GM18505 (cell line): Measurements from ENCODE around the gene KCNH5.

Experiments used
- ATAC-seq: cut with Tn5 transposase; IDR thresholded peaks from one replicate; pipeline ENCODE4 v1.9.1; 2021; ENCODE audit not compliant: unreplicated experiment
- POLR2A ChIP-seq: IDR thresholded peaks from 4 replicates; pipeline ENCODE4 v1.6.1; 2011; ENCODE audit warnings: borderline replicate concordance; ENCODE audit not compliant: insufficient read depth, insufficient read length; ENCODE audit errors: extremely low read depth

Gene KCNH5

DNA sequence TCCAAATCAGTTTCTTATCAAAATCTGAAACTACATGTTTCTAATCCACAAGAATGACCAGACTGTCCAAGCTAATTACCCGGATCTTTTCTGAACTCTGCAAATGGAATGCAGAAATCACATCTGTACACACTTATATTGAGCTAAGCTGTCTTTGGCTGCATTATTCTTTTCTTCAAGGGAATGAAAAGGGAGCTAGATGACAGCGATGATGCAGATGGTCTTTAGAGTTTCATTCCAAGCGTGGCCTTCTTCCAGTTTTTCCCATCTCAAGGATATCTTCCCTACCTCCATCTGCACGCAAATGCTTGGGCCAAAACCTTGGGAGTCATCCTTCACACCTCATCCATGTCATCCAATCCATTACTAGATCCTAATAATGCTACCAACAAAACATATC, 12.6 kb downstream of the KCNH5 start:
- no peak for ATAC-seq
- no peak for TF ChIP-seq POLR2A

DNA sequence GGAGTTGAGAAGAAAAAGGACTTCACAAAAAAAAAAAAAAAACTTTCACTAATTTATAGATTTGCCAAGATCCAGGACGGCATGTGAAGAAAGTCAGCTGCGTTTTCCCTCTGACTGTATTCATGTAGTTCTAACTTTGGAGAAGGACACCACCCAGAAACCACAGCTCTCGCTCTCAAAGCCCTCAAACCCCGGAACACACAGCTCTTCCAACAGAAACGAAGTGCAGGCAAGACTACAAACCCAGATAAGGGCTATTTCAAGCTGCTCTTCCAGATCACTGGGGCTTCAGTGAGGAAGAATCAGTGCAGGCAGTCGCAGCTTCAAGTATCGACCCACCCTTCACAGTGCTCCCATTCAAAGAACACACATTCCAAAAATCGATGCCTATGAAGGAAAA, 13.2 kb downstream of the KCNH5 start:
- no peak for ATAC-seq

GRCh38 chr14:63030113-63030512, 15.1 kb downstream of the KCNH5 start:
- ATAC-seq = no peak
- TF ChIP-seq POLR2A = no peak

More for the DNA sequence above, 13.2 kb downstream of the KCNH5 start:
- TF ChIP-seq POLR2A = no peak

DNA sequence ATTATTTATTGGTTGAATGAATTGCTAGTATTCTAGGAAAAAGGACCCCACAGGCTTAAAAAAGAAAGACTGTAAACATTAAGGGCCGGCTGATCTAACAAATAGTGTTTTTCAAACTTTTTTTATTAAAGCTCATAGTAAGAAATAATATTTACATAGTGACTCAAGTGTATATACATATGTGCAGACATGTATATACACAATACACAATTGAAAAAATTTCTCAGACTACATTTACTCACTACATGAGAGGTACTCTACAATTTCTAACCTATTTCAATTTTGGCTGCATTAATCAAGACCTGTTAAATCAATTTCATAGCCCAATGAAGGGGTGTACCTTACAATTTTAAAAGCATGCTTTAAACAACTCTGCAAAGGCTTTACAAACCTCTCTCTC, 17.5 kb downstream of the KCNH5 start:
- no peak for TF ChIP-seq POLR2A
- ATAC-seq = no peak

GRCh38 chr14:63026491-63026890, 18.8 kb downstream of the KCNH5 start:
- no peak for ATAC-seq
- TF ChIP-seq POLR2A = no peak

DNA sequence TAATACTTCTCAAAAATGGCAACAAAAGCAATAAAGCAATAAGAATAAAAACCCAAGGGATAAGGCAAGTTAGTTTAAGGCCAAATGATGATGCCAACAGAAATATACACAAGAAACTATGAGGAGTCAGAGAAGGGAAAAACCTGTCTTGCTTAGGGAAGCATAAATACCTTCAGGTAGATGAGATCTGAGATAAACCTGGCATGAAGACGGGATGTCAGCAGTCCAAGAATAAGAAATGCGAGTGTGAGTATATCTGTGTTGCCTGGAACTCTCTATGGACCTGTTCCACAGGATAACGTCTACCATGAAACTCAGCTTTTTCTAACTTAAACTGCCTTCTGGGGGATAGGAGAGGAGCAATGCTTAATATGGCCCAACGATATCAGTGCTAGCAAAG, 30.6 kb downstream of the KCNH5 start:
- no peak for ATAC-seq
- TF ChIP-seq POLR2A = no peak

DNA sequence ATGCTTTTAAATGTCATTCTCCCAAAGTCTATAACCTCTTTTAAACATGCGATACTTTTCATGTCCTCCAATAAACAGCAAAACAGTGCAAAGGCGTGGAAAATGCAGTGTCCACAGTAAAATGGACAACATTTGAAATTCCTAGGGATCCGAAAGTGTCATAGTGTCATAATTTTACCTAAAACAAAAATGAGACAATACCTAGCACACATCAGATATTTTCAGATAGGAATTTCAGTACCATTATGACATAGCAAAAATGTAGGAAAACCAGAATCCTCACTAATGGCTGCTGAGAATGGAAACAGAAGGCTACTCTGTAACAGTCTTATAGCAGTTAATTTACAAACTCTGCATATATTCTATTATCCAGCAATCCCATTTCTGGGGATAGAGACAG, 33.1 kb downstream of the KCNH5 start:
- no peak for TF ChIP-seq POLR2A
- ATAC-seq = no peak

DNA sequence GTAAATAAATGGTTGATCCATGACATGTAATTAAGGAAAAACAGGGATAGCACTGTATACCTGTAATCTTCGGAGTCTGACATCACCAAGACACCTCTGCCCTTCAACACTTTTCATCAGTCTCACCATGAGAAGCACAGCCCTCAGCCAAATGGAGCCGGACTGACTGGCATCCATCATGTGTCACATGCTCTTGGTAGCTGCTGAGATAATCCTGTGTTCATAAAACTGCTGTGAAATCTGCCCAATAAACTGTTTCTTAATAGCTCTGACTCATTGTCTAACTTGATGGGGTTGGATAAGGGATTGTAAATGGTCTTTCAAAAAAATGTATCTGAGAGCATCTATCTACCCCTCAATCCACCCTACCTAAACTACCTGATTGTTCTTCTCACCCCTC, 33.6 kb downstream of the KCNH5 start:
- no peak for ATAC-seq
- TF ChIP-seq POLR2A = no peak

GRCh38 chr14:63009495-63009894, 35.8 kb downstream of the KCNH5 start:
- no peak for ATAC-seq
- no peak for TF ChIP-seq POLR2A

DNA sequence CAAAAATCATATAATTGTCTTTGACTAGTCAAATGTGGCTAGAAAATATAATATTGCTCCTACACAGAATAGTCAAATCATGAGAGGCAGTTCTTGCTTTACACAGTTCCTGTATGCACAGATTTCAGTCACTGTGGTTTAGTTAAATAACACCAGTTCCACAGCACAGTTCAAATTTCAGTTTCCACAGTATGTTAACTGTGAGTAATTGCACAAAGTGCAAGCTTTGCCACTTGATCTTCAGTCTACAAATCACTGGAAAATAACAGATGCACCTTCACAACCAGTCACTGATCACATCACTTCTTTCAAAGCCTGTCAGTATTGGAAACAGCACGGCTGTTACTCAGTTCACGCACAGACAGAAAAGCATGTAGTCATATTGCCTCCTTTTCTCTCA, 38.7 kb downstream of the KCNH5 start:
- TF ChIP-seq POLR2A = no peak
- no peak for ATAC-seq

GRCh38 chr14:62994096-62994495, 51.2 kb downstream of the KCNH5 start:
- no peak for TF ChIP-seq POLR2A
- ATAC-seq = no peak

GRCh38 chr14:62988967-62989366, 56.3 kb downstream of the KCNH5 start:
- no peak for TF ChIP-seq POLR2A
- ATAC-seq = no peak

DNA sequence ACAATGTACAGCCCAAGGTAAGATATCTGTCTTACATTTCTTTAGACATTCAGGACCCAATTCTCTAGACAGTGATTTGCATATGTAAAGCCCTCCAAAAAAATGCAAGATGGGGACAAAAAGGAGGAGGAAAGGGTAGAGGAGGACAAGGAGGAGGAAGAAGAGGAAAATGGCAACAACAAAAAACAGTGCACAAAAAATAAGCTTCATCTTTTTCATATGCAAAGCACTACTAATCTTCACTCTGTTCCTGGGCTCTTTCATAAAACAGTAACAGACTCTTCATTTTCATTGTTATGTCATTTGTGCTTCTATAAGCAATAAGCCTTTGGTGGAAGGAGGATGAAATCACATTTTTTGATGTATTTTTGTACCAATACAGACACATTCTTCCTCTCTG, 61.4 kb downstream of the KCNH5 start:
- no peak for ATAC-seq
- TF ChIP-seq POLR2A = no peak

- no peak for TF ChIP-seq POLR2A
- no peak for ATAC-seq
Measured at GRCh38 chr14:62980693-62981092, 64.6 kb downstream of the KCNH5 start.

DNA sequence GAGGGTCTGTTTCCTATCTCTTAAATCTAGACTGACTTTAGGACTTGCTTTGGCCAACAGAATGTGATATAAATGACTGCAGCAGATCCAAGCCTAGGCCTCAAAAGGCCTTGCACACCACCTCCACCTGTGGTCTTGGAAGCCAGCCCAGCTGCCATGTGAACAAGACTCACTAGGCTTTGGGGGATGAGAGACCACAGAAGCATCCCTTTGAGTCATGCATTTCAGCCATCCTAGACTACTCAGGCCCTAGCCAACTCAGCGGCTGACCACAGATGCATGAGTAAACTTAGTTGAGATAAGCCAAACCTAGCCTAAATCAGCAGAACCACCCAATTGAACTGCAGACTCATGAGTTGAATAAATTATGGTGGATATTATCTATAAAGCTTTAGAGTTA, 87.7 kb downstream of the KCNH5 start:
- no peak for TF ChIP-seq POLR2A
- no peak for ATAC-seq

DNA sequence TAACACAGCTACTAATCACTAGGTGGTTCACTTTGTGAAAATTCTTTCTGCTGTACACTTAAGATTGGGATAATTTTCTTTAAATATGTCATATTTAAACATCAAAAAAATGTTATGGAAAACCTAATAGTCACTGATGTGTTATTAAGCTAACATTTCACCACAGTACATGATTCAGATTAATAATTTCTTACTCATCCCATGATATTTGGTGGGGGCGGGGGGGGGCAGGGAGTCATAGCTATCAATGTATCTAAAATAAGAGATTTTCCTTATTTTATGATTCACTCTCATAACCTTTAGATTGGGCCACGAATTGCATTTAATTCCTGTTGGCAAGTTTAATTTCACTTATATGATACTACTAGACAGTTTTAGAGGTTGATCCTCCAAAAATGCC, 88.8 kb downstream of the KCNH5 start:
- ATAC-seq = no peak
- no peak for TF ChIP-seq POLR2A

GRCh38 chr14:62954165-62954564, 91.1 kb downstream of the KCNH5 start:
- ATAC-seq = no peak
- TF ChIP-seq POLR2A = no peak

DNA sequence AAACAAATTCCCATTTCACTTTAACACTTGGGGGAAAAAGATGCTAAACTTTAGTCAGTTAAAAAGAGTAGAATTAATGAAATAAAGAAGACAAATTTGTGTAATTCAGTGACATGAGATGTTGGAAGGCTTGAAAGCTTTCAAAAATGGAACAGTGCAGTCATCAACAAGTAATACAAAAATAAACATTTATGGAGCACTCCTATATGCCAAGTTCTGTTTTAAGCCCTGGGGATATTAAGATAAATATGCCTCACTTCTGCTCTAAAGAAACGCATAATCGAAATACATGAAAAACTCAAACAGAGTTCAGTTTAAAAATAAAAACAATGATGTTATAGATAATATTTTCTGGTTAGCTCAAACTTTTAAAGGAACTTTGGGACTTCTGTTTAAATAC, 93.0 kb downstream of the KCNH5 start:
- no peak for TF ChIP-seq POLR2A
- no peak for ATAC-seq
